Kidney (tissue), 14 donors: ENCODE results near the gene ARAP1. TPM values are rescaled to one million over a fixed set of nuclear protein-coding genes. Genes with fewer than 3 reads are reported as not detected.

Source experiments
- DNase-seq, 5 donors: peaks; one replicate each; pipeline ENCODE4 v3.0.0-alpha.2; 2013 to 2020
- FAIRE-seq: peaks from 2 replicates; lab custom pipeline; 2012; peaks lifted over from hg19 to GRCh38; lab: Jason Lieb, UNC
- H3K27ac ChIP-seq, 2 donors: one replicate each; pipeline ENCODE4 v1.7.0; 2013; ENCODE audit warnings: low read depth in 2 of 2, low read length in 2 of 2, inconsistent platforms in 1 of 2
- H3K27me3 ChIP-seq: one replicate; pipeline ENCODE4 v1.7.1; 2013; ENCODE audit warnings: low read length, inconsistent platforms; ENCODE audit not compliant: control insufficient read depth, insufficient read depth
- H3K36me3 ChIP-seq, 3 donors: one replicate each; pipeline versions ENCODE4 v1.7.0 to v1.7.1; 2013; ENCODE audit warnings: low read length in 3 of 3, control low read depth in 1 of 3, inconsistent platforms in 1 of 3; ENCODE audit not compliant: insufficient read depth in 3 of 3, control insufficient read depth in 2 of 3
- H3K4me1 ChIP-seq, 3 donors: one replicate each; pipeline versions ENCODE4 v1.7.0 to v1.7.1; 2013; ENCODE audit warnings: low read length in 3 of 3, inconsistent platforms in 1 of 3, low read depth in 1 of 3; ENCODE audit not compliant: control insufficient read depth in 2 of 3, insufficient read depth in 2 of 3
- H3K4me3 ChIP-seq, 3 donors: one replicate each; pipeline versions ENCODE4 v1.7.0 to v1.8.1; 2013; ENCODE audit warnings: low read length in 3 of 3, control low read depth in 1 of 3, inconsistent platforms in 1 of 3
- H3K9ac ChIP-seq, 3 donors: one replicate each; pipeline versions ENCODE4 v1.7.0 to v1.7.1; 2013; ENCODE audit warnings: low read length in 3 of 3, control low read depth in 1 of 3, inconsistent platforms in 1 of 3
- H3K9me3 ChIP-seq, 3 donors: one replicate each; pipeline versions ENCODE4 v1.7.0 to v1.7.1; 2013; ENCODE audit warnings: low read length in 3 of 3, control low read depth in 1 of 3, inconsistent platforms in 1 of 3; ENCODE audit not compliant: control insufficient read depth in 2 of 3, insufficient read depth in 1 of 3
- CTCF ChIP-seq: IDR thresholded peaks from 3 replicates; pipeline ENCODE4 v1.5.1; 2012; ENCODE audit warnings: mild to moderate bottlenecking, moderate library complexity, borderline replicate concordance; ENCODE audit not compliant: insufficient read depth; ENCODE audit errors: extremely low read depth
- intact Hi-C: fragments of 100-400 bp; cut with DNase I; formaldehyde crosslinking; loops from one replicate; pipeline ENCODE4 v1.11.1; 2022
- polyA plus RNA-seq: library from polyadenylated mRNA; stranded (reverse); fragments of 350-450 nt; fragmentation: Illumina TruSeq; extraction: RNeasy Lipid Tissue Mini Kit (QIAGEN cat#74804); gene quantifications from one replicate; pipeline ENCODE4 v1.2.3, GENCODE V29; 2014; ENCODE audit warnings: low read depth, low replicate concordance; ENCODE audit not compliant: insufficient read depth
- total RNA-seq: library from RNA; stranded (reverse); fragmentation: NEBNext Ultra II Directional; extraction: Animal tissue kit (Norgen Biotek cat#: 25700); gene quantifications from one replicate; pipeline ENCODE4 v1.2.1, GENCODE V29; 2021
- donor health status: control.
- donor health status: control.
- donor health status: control.
- donor health status: control.
- donor health status: control.
- donor health status: DM: yes; HTN: yes; CAD: no.
- donor health status: Normal renal cell carcinoma (clear cell type).

The ARAP1 gene
- total and polyA plus RNA-seq, 2 donors from 2014 or later, result 58.2 to 80.8 TPM

GRCh38 chr11:72750086-72750485, 2.1 kb downstream of the ARAP1 start:
- Histone ChIP-seq H3K36me3 (no peaks in the 10 kb centered on the region), H3K27ac (no peak overlapping the region), H3K27me3 (no peaks in the 10 kb centered on the region), H3K4me3 (no peak overlapping the region), H3K9me3 (no peaks in the 10 kb centered on the region), H3K4me1 (peaks cover 0 to 7% (median 5%) of the 10 kb centered on the region in 3 donors), H3K9ac (no peak overlapping the region)
- TF ChIP-seq CTCF, result no peak
- no peak for FAIRE-seq
- intact Hi-C loops, result no loop called here
- DNase-seq, result peak in 1 of 5 donors; percentile 61

- peaks cover 0 to 18% (median 0%) of the 10 kb centered on the region in 3 donors for H3K4me1 ChIP-seq
- intact Hi-C loops, result no loop called here
- H3K36me3 ChIP-seq, result no peaks in the 10 kb centered on the region
- H3K27me3 ChIP-seq, result no peaks in the 10 kb centered on the region
- H3K9me3 ChIP-seq, result no peaks in the 10 kb centered on the region
- H3K9ac ChIP-seq, result no peak overlapping the region
- H3K27ac ChIP-seq, result no peak overlapping the region
- FAIRE-seq (no peak), DNase-seq (peak in 1 of 5 donors; percentile 23)
- no peak for TF ChIP-seq CTCF
- H3K4me3 ChIP-seq, result no peak overlapping the region
Measured at GRCh38 chr11:72747289-72747855, 4.8 kb downstream of the ARAP1 start.

DNA sequence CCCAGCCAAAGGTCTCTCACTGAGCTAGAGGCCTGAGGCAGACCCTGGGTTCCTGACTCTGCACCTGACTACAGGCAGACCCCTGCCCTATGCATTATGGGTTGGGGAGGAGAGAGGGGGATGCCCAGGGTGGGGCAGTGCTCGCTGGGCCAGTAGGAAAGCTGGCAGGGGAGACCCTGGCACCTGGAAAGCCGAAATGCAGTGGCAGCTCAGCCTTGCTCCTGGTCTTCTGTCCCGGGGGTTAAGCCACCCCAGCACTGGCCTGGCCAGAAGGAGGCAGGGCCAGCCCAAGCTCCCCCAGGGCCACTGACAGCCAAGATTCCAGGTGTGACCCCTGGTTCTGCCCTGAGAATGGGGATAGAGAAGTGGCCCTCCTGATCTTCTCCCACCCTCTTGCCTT, 5.4 kb downstream of the ARAP1 start:
- peak in 1 of 5 donors; percentile 55 for DNase-seq
- H3K9me3 ChIP-seq, result no peaks in the 10 kb centered on the region
- H3K27ac ChIP-seq, result no peak overlapping the region
- intact Hi-C loops, result no loop called here
- no peak for FAIRE-seq
- no peaks in the 10 kb centered on the region for H3K36me3 ChIP-seq
- H3K4me3 ChIP-seq, result no peak overlapping the region
- H3K9ac ChIP-seq, result no peak overlapping the region
- H3K4me1 ChIP-seq, result peaks cover 0 to 23% (median 2%) of the 10 kb centered on the region in 3 donors
- no peaks in the 10 kb centered on the region for H3K27me3 ChIP-seq
- no peak for TF ChIP-seq CTCF
